Activated T-cell treated with anti-CD3 and anti-CD28 coated beads, Interleukin-2, amount 50 U/mL, for 1 hour (primary cell): ENCODE results near the gene ARIH1.
"Not testable (repeated sequence)": the region's sequence is repeated elsewhere in the genome, so short reads cannot be mapped to it uniquely, and the experiment has no call there.

ENCODE experiments used
- DNase-seq: peaks from one replicate; pipeline ENCODE4 v3.0.0-alpha.2; 2020

ARIH1 gene

DNA sequence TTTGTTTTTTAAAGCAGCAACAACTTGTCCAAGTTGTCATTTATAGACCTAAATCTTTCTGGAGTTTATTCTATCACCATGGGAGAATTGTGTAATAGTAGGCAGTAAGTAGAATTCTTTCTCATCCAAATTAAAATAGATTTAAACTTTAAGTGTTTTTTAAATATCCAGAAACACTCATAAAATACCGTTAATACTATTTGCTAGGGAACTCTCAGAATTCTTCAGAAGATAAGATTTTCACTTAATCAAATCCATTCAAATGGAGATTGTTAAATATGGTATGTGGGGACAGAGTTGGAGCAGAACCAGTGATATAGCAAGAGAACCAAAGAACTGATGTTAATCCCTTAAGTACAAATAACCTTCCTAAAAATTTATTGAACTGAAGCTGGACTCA, 71.0 kb downstream of the ARIH1 start:
- no peak for DNase-seq

DNA sequence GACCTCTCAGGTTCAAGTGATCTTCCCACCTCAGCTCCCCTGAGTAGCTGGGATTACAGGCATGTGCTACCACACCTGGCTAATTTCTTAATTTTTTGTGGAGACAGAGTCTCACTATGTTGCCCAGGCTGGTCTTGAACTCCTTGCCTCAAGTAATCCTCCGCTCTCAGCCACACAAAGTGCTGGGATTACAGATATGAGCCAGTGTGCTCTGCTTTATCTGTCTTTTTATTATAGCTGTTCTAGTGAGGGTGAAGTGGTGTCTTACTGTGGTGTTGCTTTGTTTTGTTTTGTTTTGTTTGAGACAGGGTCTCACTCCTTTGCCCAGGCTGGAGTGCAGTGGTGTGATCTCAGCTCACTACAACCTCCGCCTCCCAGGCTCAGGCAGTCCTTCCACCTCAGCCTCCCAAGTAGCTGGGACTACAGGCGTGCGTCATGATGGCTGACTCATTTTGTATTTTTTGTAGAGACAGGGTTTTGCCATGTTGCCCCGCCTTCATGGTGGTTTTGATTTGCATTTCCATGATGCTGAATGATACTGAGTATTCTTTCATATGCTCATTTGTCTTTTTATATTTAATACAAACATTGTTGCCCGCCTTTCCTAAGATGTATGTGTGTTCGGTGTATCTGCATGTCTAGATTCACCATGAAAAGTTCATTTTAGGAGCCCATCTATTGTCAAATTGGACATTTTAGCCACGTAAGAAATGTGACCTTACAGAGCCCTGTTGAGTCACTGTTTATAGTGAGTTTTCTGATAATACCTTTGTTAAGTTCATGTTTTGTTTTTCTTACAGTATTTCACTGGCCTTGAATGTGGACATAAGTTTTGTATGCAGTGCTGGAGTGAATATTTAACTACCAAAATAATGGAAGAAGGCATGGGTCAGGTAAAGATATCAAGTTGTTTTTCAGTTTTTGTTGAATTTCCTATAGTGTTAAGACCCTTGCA, 80.6 kb downstream of the ARIH1 start:
- DNase-seq, result no peak

DNA sequence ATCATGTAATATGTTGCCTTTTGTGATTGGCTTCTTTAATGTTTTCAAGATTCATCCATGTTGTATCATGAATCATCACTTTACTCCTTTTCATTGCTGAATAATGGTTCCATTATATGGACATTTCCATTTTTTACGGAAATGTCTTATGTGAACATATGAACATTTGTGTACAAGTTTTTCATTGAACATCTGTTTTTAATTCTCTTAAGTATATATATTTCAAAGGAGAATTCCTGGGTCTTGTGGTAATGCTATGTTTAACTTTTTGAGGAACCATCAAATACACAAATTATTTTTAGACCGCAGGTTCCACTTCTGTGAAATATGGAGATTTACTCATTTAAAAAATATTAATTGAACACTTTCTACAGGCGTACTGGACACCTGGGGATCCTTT, 85.7 kb downstream of the ARIH1 start:
- no peak for DNase-seq

DNA sequence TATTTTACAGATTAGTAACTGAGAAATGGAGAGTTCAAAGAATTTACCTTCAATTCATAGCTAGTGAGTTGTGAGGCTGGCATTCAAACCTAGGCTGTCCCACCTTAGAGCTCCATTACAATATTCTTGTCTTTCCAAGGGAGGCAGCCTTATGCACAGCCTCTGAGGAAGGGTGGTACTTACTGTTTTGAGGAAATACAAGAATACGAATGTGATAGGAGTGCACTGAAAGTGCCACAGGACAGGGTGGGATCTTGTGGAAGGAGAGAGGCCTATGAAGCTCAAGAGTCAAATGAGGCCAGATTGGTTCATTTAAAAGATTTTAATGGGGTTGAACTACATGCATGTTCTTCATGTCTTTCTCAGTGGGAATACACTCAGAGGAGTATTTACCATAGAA, 86.3 kb downstream of the ARIH1 start:
- no peak for DNase-seq

DNA sequence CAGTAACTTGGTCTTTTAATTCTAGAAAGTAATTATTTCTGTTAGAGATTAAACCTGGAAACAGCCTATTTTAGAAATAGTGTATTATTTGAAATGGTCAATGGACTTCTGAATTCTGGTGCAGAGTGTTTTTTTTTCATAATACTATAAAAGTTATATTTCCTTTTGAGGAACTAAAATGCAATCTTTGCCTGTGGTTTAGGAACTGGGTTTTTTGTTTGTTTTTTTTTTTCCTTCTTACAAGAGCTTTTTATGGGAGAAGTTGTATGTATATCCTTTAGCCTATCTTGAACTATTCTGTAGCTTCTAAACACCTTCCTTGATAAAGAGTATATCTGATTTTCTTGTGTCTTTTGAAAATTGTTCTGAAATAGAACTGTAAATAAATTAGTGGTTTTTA, 88.3 kb downstream of the ARIH1 start:
- DNase-seq, result no peak

DNA sequence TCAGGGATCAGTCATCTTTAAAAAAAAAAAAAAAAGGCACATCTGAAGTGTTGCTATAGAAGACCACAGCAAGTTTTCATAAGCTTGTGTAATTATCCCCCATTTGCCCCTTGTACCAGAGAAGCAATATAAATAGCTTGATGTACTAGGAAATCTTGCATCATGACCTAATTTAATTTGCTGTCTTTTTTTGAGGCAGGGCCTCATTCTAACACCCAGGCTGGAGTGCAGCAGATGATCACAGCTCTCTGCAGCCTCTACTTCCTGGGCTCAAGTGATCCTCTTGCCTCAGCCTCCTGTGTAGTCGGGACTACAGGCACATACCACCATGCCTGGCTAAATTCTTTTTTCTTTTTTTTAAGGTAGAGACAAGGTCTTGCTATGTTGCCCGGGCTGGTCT, 88.7 kb downstream of the ARIH1 start:
- DNase-seq, result no peak

DNA sequence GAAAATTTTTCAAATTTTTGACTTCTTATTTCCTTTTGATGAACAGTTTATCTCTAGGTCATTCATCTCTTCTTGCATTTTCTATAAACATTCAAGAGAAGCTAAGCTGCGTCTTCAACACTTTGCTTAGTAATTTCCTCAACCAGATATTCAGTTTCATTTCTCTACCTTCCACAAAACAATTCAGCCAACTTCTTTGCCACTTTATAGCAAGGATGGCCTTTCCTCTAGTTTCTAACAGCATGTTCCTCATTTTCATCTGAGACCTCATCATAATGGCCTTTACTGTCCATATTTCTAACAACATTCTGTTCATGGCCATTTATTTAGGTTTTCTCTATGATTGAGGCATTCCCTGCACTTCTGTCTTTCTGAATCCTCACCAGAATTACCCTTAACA, 90.0 kb downstream of the ARIH1 start:
- DNase-seq, result no peak

DNA sequence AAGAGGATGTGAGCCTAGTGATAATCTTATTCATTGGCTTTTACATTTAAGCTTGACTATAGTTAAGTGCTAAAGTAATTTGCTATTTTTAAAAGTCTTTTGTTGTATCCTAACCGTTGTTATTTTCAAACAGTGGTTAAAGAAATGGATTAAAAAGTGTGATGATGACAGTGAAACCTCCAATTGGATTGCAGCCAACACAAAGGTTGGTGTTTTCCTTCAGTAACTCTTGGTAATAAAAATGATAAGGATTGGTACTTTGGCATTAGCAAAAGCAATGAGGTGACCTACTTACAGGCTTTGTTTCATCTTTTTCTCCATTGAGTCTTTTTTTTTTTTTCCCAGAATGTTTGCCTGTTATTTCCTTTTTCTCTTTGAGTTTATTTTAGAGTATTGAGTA, 92.8 kb downstream of the ARIH1 start:
- no peak for DNase-seq

DNA sequence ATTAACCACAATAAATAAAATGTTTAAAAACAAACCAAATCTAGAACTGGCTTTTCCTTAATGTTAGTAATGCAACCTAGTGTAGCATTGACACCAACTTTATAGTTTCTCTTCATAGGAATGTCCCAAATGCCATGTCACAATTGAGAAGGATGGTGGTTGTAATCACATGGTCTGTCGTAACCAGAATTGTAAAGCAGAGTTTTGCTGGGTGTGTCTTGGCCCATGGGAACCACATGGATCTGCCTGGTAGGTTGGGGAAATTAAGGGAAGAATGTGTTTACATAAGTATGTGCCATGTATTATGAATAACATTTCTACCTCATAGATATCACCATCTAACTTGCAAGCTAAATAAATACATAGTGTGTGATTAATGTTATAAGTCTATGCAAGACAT, 95.9 kb downstream of the ARIH1 start:
- no peak for DNase-seq

DNA sequence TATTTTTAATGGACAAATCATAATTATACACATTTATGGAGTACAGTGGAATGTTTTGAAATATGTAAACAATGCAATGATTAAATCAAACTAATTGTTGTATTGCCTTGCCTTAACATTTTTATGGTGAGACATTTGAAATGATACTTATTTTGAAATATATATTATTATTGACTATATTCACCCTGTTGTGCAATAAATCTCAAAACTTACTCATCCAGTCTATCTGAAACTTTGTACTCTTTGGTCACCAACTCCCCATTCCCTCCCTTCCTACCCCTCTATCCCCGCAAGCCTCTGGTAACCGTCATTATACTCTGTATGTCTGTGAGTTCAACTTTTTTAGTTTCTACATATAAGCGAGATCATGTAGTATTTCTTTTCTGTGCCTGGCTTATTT, 105.7 kb downstream of the ARIH1 start:
- no peak for DNase-seq

DNA sequence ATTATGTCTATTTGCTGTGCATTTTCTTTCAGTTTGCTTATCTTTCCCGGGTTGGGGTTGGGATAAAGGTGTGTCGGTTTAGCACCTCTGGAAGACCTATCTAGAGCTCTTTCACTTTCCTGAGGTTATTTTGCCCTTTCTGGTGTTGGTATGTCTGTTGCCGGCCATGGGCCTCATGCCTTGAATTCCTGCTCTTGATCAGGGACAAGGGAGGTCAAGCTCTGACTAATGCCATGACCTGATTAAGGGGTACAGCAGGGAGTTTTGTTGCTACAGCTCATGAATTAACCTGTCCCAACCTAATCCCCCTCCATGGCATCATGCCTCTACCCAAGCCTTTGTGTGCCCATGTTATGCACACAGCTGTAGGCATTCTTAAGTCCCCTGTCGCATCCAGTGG, 109.9 kb downstream of the ARIH1 start:
- DNase-seq, result no peak

DNA sequence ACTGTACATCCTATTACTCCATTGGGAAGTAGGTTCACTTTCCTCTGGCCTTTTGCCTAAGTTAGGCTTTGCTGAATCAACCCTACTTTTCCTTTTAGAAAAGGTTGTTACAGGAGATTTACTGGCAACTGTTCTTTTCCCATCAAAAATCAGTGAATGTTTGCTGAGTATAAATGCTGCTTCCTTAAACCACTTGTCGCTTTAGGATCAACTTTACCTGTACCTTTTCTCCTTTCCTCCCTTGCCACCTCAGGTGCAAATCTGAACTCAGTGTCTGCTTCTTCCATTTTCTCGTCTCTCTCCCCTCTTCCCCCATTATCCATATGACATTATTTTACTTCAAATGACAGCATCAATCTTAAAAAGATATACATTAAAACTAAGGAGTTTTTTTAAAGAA, 110.9 kb downstream of the ARIH1 start:
- DNase-seq, result no peak

DNA sequence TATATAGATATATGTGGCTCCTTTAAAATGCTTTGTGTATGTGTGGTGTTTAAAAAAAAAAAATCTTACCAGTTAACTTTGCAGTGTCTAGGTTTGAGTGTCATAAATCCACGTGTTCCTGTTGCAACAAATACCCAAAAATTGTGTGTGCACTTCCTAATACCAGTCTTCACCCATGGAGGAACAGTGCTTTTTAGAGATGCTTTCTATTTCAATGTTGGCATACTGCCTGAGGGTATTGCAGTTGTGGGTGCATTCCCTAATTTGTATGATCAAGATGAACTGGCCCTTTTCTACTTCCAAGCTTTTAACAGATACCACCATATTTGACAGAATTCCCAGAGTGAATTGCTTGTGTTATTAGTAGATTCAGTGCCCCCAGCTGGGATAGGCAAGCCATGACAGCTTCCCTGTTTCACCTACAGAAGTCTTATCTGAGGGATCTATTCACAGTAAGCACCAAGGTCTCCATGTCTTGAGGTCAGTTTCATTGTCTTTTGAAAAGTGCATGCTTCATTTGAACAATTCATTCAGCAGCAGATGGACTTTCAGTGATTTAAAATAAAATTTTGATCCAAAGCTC, 111.4 kb downstream of the ARIH1 start:
- DNase-seq, result no peak

DNA sequence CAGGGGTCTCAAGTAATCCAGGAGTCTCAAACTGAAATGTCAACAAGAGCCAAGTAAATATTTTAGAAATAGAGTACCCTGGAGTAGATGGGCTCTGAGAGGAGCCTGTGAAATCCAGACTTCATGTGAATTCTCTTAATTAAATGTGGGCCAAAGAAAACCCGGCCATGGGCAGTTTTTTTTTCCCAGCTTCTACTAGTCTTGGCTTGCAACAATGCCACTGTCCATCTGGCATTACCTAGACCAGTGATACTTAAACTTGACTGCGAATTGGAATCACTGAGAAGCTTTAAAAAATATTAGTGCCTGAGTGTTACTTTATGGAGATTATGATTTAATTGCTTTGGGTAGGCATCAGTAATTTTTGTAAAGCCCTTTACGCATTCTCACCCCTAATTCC, 114.0 kb downstream of the ARIH1 start:
- no peak for DNase-seq

DNA sequence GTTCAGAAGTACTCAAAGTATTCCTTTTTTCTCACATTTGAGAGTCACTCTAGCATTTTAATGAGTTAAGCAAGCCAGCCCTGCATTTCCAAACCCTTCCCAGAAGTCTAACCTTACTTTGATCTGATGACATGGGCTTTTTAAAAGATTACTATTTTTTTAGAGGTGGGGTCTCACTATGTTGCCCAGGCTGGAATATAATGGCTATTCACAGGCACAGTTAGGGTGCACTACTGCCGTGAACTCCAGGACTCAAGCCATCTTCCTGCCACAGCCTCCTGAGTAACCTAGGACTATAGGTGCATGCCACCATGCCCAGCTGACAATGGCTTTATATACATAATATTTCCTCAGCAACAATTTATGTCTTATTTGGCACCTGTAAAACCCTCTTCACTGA, 116.3 kb downstream of the ARIH1 start:
- no peak for DNase-seq

DNA sequence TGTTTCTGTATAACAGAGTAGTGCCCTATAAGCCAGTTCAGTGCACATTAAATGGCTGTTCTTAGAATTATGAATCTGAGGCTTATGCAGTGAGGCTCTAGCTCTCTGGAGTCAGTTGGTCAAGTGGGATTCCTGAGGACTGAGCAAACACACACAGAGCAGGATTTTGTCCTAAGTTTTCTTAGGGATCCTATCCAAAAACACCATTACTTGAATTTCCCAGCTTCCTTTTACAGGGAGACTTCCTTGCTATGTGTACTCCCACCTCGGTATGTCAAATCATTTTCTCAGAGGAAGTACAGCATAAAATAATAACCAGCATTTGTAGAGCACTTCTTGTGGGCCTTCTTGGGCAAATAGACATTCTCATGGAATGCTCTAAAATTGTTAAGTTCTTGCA, 117.2 kb downstream of the ARIH1 start:
- no peak for DNase-seq

DNA sequence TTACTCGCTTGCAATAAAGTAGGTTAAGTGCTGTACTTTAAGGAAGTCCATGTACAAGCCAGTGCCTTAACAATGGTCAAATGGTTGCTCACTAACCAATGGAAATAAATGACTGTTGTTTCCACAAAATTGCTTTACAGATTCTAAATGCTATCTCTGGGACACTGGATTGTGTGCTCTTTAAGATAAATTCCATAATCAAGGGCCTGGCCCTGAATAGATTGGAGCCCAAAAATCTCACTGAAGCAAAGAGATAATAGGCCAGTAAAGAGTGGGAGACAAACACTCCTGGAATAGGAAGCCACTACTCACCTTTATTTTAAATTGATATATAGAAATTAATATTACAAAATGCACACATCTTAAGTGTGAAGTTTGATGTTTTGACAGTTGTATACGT, 118.0 kb downstream of the ARIH1 start:
- DNase-seq, result no peak

DNA sequence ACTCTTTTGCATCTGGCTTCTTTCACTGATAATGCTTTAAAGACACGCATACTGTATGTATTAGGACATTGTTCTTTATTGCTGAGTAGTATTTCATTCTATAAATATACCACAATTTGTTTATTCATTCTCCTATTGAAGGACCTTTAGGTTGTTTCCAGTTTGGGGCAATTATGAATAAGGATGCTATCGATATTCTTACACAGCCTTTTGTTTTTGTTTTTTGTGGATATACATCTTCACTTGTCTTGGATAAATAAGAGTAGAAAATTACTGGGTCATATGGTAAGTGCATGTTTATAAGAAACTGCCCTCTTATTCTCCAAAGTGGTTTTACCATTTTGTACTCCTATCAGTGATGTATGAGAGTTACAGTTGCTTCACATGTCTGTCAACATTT, 118.5 kb downstream of the ARIH1 start:
- DNase-seq, result no peak

DNA sequence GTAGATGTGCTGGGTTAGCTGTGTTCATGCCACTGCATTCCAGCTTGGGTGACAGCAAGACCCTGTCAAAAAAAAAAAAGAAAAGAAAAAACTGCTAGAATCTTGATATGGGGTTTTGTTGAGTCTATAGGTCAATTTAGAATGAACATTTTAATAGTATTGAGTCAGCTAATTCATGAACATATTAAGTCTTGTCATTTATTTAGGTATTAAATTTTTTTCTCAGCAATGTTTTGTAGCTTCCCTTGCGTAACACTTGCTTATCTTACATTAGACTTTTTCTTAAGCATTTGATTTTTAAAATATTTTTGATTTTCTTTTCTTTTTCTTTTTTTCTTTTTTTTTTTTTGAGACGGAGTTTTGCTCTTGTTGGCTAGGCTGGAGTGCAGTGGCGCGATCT, 119.7 kb downstream of the ARIH1 start:
- no peak for DNase-seq

DNA sequence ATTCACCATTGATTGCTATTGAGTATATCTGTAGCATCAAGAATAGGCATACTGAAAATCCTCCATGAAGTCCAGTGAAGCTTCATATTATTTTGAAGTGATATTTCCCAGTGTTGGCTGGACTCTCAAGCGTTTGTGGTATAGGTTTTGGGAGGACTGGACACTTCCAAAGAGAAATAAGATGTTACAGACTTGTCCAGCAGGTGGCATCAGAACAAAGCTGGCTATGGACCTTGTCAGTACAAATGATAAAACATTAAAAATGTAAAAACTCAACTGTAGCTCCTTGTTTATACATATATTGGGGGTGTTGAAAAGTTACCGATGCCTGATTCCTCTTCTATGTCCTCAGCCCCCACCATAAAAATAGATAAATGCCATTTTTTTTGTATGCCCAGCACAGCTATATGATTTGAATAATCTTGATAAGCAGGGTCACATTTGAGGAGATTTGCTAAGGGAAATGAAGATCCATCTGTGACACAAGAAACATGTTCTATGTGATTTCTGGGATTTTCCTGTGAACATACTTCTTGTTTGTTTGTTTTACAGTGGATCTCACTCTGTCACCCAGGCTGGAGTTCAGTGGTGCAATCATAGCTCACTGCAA, 125.8 kb downstream of the ARIH1 start:
- no peak for DNase-seq

DNA sequence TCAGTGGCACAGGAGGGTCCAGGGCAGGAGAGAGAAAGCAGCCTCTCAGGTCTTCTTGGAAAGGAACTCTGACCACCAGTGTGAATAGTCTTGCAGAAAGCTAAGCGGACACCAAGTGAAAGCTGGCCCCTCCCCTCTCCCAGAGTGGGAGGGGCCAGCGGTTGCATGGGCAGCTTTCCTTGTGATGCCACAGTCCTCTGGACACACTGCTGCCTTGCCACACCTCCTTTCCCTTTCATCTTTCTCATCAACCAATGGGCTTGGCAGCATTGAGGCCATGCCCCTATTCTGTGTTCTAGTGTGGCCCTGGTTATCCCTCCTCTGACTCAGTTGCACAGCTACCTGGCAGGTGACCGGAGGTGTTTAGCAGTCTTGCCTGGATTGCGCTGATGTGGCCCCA, 130.7 kb downstream of the ARIH1 start:
- DNase-seq, result no peak

DNA sequence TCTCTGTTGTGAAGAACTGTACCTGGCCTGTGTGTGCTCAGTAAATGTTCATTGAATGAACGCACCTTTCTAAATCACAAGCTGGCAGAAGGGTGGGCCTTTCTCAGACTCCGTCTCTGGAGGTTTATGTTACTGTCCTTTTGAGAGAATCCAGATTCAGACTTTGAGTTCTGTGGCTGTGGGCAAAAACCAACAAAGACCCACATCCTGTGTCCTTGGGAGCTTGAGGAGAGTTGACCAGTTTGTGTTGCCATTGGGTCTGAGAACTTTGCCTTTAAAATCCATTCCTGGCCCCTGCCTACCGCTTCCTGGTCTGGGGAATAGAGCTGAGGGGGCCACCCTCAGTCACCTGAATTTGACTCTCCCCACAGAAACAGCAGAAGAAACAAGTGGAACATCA, 134.0 kb downstream of the ARIH1 start:
- not testable (repeated sequence) for DNase-seq

DNA sequence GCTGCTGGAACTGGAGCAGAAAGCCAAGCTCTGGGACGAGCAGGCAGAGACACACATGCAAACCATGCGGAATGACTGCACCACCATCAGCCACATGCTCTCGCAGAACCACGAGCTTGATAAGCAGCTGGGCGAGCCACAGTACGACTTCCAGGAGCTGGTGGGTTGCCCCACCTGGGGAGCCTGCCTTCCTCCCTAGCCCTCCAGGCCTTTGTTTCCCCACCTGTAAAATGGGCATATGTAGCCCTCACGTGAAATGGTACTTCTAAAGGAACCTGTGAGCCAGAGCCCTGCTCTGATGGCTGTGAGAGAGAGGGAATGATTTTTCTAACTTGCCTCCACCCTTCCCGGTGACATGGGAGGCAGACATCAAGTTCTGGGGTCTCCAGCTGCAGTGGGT, 135.7 kb downstream of the ARIH1 start:
- no peak for DNase-seq

DNA sequence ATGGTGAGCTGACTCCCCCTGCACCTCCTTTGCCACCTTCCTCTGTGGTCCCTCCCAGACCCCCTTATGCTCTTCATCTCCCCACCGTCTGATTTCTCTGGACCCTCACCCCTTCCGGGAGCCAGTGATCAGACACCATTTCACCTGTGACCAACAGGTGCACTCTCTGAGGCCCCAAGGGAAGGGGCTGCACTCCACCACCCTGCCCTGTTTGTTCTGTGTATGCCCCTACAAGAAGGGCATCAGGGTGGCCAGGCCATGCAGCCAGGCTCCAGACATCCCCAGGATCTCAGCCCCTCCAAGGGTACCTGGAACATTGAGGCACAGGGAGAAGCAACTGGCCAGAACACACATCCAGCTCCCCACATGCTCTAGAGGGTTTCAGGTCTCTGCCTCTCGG, 138.2 kb downstream of the ARIH1 start:
- not testable (repeated sequence) for DNase-seq
